NT2/D1 (cell line): Measurements from ENCODE around the gene BTBD18.
"Not testable (repeated sequence)": the region's sequence is repeated elsewhere in the genome, so short reads cannot be mapped to it uniquely, and the experiment has no call there.

Source experiments
- DNase-seq: peaks from one replicate; pipeline ENCODE4 v3.0.0-alpha.2; 2011; ENCODE audit warnings: low read depth, low spot score
- H3K27me3 ChIP-seq: 2 replicates; pipeline ENCODE4 v1.6.0; 2011; ENCODE audit warnings: mild to moderate bottlenecking; ENCODE audit not compliant: insufficient read length, insufficient read depth
- H3K36me3 ChIP-seq: 2 replicates; pipeline ENCODE4 v1.6.1; 2011; ENCODE audit warnings: mild to moderate bottlenecking, low read length, mixed read lengths; ENCODE audit not compliant: insufficient read depth, insufficient read length
- H3K4me1 ChIP-seq: 2 replicates; pipeline ENCODE4 v1.5.1; 2011; ENCODE audit not compliant: insufficient read depth, insufficient read length
- H3K4me3 ChIP-seq: 2 replicates; pipeline ENCODE4 v1.5.1; 2011; ENCODE audit warnings: low read depth; ENCODE audit not compliant: insufficient read length
- H3K9ac ChIP-seq: 2 replicates; pipeline ENCODE4 v1.6.0; 2011; ENCODE audit warnings: low read depth; ENCODE audit not compliant: insufficient read length
- H3K9me3 ChIP-seq: 2 replicates; pipeline ENCODE4 v1.5.1; 2011; ENCODE audit warnings: mild to moderate bottlenecking, low read length; ENCODE audit not compliant: insufficient read depth
- SUZ12 ChIP-seq: IDR thresholded peaks from 2 replicates; pipeline ENCODE4 v1.6.1; 2011; ENCODE audit not compliant: insufficient read length, insufficient read depth; ENCODE audit errors: extremely low read depth
- YY1 ChIP-seq: IDR thresholded peaks from 2 replicates; pipeline ENCODE4 v1.6.1; 2011; ENCODE audit not compliant: insufficient read length, insufficient read depth
- ZNF274 ChIP-seq: IDR thresholded peaks from 2 replicates; pipeline ENCODE4 v1.6.1; 2011; ENCODE audit warnings: mild to moderate bottlenecking, low read depth, low read length

BTBD18 gene

GRCh38 chr11:57728829-57729228, 22.8 kb downstream of the BTBD18 start:
- no peak for DNase-seq
- no peak for TF ChIP-seq ZNF274
- Histone ChIP-seq H3K9me3 (no peaks in the 10 kb centered on the region), H3K4me1 (peaks cover 3% of the 10 kb centered on the region), H3K36me3 (peaks cover 30% of the 10 kb centered on the region), H3K9ac (no peak overlapping the region), H3K27me3 (no peaks in the 10 kb centered on the region), H3K4me3 (no peak overlapping the region)

GRCh38 chr11:57727185-57727584, 24.4 kb downstream of the BTBD18 start:
- H3K27me3 ChIP-seq = no peaks in the 10 kb centered on the region
- TF ChIP-seq SUZ12 (no peak), ZNF274 (no peak), YY1 (no peak)
- H3K4me1 ChIP-seq = no peaks in the 10 kb centered on the region
- H3K9ac ChIP-seq = no peak overlapping the region
- H3K36me3 ChIP-seq = peaks cover 31% of the 10 kb centered on the region
- DNase-seq = no peak
- no peak overlapping the region for H3K4me3 ChIP-seq
- H3K9me3 ChIP-seq = no peaks in the 10 kb centered on the region

- not testable (repeated sequence) for H3K27me3 ChIP-seq, DNase-seq, H3K4me3 ChIP-seq, H3K9ac ChIP-seq, H3K4me1 ChIP-seq
- Histone ChIP-seq H3K36me3 (peaks cover 46% of the 10 kb centered on the region), H3K9me3 (peaks cover 23% of the 10 kb centered on the region; the same call in 1 of the 2 replicates)
Observed at GRCh38 chr11:57716726-57717125, 34.9 kb downstream of the BTBD18 start.

GRCh38 chr11:57713835-57714234, 37.8 kb downstream of the BTBD18 start:
- no peak for TF ChIP-seq YY1
- TF ChIP-seq SUZ12 = no peak
- no peak for TF ChIP-seq ZNF274
- Histone ChIP-seq H3K9me3 (peaks cover 23% of the 10 kb centered on the region; the same call in 1 of the 2 replicates), H3K36me3 (peaks cover 31% of the 10 kb centered on the region), H3K4me3 (peak overlapping the region; percentile 98), H3K27me3 (no peaks in the 10 kb centered on the region), H3K4me1 (no peaks in the 10 kb centered on the region), H3K9ac (no peak overlapping the region)
- no peak for DNase-seq

- Histone ChIP-seq H3K4me3 (peak within 1 kb of the TSS; percentile 98), H3K36me3 (peaks cover 32% of the 10 kb centered on the region), H3K4me1 (no peaks in the 10 kb centered on the region), H3K9ac (peak within 1 kb of the TSS; percentile 97), H3K9me3 (peaks cover 15% of the 10 kb centered on the region; the same call in 1 of the 2 replicates), H3K27me3 (no peaks in the 10 kb centered on the region)
- peak; percentile 97 for DNase-seq
- TF ChIP-seq ZNF274 (no peak), YY1 (peak; percentile 85)
Observed at GRCh38 chr11:57712256-57713150, 39.1 kb downstream of the BTBD18 start, which contains the start of gene TMX2. TMX2 (plus strand) TSS chr11:57712593; CDS start chr11:57712619, 26 bp downstream.

GRCh38 chr11:57711414-57712255, 40.0 kb downstream of the BTBD18 start, which contains the start of gene MED19:
MED19 (minus strand) TSS chr11:57712215; CDS start chr11:57712179, 36 bp downstream.
- H3K4me1 ChIP-seq = no peaks in the 10 kb centered on the region
- H3K27me3 ChIP-seq = no peaks in the 10 kb centered on the region
- H3K9ac ChIP-seq = peak within 1 kb of the TSS; percentile 97
- peak; percentile 92 for DNase-seq
- peak within 1 kb of the TSS; percentile 98 for H3K4me3 ChIP-seq
- H3K9me3 ChIP-seq = peaks cover 15% of the 10 kb centered on the region; the same call in 1 of the 2 replicates
- H3K36me3 ChIP-seq = peaks cover 35% of the 10 kb centered on the region
- TF ChIP-seq SUZ12 (no peak), YY1 (no peak), ZNF274 (no peak)

GRCh38 chr11:57709802-57710367, 41.7 kb downstream of the BTBD18 start:
- Histone ChIP-seq H3K4me1 (peaks cover 2% of the 10 kb centered on the region), H3K36me3 (peaks cover 38% of the 10 kb centered on the region), H3K9me3 (peaks cover 12% of the 10 kb centered on the region; the same call in 1 of the 2 replicates), H3K27me3 (no peaks in the 10 kb centered on the region), H3K9ac (no peak overlapping the region), H3K4me3 (no peak overlapping the region)
- TF ChIP-seq SUZ12 = no peak
- no peak for TF ChIP-seq YY1
- TF ChIP-seq ZNF274 = no peak
- no peak for DNase-seq

GRCh38 chr11:57705432-57705831, 46.2 kb downstream of the BTBD18 start:
- DNase-seq, H3K9me3 ChIP-seq, H3K4me3 ChIP-seq, H3K9ac ChIP-seq, H3K4me1 ChIP-seq, H3K27me3 ChIP-seq: not testable (repeated sequence)
- peaks cover 61% of the 10 kb centered on the region for H3K36me3 ChIP-seq
